Endothelial cell (in vitro differentiated cells): Measurements from ENCODE around the gene ASCL1. TPM values are rescaled to one million over a fixed set of nuclear protein-coding genes. Genes with fewer than 3 reads are reported as not detected.
A peak's percentile ranks its signal among the peaks of the same experiment; 100 is the strongest.

Experiments
- DNase-seq: peaks from one replicate; pipeline ENCODE4 v3.0.0; 2021; ENCODE audit warnings: low spot score
- H3K27ac Mint-ChIP-seq: one replicate; pipeline ENCODE4 v1.8.0; 2021; ENCODE audit warnings: mixed read lengths, inconsistent platforms; ENCODE audit not compliant: unreplicated experiment
- H3K27me3 Mint-ChIP-seq: one replicate; pipeline ENCODE4 v1.8.0; 2021; ENCODE audit warnings: mild to moderate bottlenecking, moderate library complexity, mixed read lengths, inconsistent platforms; ENCODE audit not compliant: unreplicated experiment
- H3K36me3 Mint-ChIP-seq: one replicate; pipeline ENCODE4 v1.8.0; 2021; ENCODE audit warnings: mild to moderate bottlenecking, low read depth, mixed read lengths, inconsistent platforms; ENCODE audit not compliant: unreplicated experiment
- H3K4me1 Mint-ChIP-seq: one replicate; pipeline ENCODE4 v1.8.0; 2021; ENCODE audit warnings: mild to moderate bottlenecking, mixed read lengths, inconsistent platforms; ENCODE audit not compliant: unreplicated experiment
- H3K4me3 Mint-ChIP-seq: one replicate; pipeline ENCODE4 v1.8.0; 2021; ENCODE audit warnings: mild to moderate bottlenecking, mixed read lengths, inconsistent platforms; ENCODE audit not compliant: unreplicated experiment
- H3K9me3 Mint-ChIP-seq: one replicate; pipeline ENCODE4 v1.8.0; 2021; ENCODE audit warnings: mixed read lengths, inconsistent platforms; ENCODE audit not compliant: unreplicated experiment
- total RNA-seq: library from RNA; stranded (reverse); fragmentation: NEBNext Ultra II Directional; extraction: Animal tissue kit (Norgen Biotek cat#: 25700); gene quantifications from one replicate; pipeline ENCODE4 v1.2.1, GENCODE V29; 2021; ENCODE audit not compliant: unreplicated experiment
- TF ChIP-seq, protein P1 (sequence below): fragments of 200-600 bp; sonication (generic); IDR thresholded peaks from one replicate; pipeline ENCODE4 v1.5.0; 2021; ENCODE audit warnings: antibody characterized with exemption; ENCODE audit not compliant: unreplicated experiment

Gene ASCL1
- total RNA-seq, 1 donor from 2014 or later, result not detected

DNA sequence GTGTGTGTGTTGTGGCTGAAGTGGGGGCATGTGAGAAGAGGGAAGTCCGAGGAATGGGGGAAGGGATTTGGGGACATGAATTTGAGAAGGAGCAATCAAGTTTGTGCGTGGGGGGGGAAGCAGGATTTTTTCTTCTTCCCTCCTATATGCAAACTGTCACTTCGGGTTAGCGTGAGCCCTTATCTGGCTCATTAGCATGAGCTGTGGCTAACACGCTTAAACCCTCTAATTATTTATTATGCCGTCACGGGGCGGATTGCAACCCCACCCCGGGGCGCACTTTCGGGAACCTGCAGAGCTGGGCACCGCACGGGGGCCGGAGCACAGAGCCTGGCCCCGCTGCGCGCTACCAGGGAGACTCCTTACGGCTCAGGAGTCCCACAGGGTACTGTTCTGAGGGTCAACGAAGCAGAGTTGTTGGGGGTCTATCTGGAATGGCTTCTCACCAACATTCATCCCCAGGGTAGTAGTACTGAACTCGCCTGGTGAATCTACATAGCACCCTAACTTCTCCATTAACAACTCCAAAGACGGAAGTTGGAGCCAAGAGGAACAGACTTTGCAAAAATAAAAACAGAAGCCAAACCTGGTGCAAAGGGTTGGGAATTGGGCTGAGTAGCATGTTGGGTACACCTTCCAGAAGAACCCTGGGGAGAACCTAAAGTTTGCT is 6.4 kb upstream of the ASCL1 start:
- no peak for DNase-seq
- peaks cover 10% of the 10 kb centered on the region for H3K4me1 Mint-ChIP-seq
- TF ChIP-seq, protein P1, sequence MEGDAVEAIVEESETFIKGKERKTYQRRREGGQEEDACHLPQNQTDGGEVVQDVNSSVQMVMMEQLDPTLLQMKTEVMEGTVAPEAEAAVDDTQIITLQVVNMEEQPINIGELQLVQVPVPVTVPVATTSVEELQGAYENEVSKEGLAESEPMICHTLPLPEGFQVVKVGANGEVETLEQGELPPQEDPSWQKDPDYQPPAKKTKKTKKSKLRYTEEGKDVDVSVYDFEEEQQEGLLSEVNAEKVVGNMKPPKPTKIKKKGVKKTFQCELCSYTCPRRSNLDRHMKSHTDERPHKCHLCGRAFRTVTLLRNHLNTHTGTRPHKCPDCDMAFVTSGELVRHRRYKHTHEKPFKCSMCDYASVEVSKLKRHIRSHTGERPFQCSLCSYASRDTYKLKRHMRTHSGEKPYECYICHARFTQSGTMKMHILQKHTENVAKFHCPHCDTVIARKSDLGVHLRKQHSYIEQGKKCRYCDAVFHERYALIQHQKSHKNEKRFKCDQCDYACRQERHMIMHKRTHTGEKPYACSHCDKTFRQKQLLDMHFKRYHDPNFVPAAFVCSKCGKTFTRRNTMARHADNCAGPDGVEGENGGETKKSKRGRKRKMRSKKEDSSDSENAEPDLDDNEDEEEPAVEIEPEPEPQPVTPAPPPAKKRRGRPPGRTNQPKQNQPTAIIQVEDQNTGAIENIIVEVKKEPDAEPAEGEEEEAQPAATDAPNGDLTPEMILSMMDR, result no peak
- no peak overlapping the region for H3K4me3 Mint-ChIP-seq
- peaks cover 8% of the 10 kb centered on the region for H3K36me3 Mint-ChIP-seq
- H3K27me3 Mint-ChIP-seq, result peaks cover 37% of the 10 kb centered on the region
- H3K27ac Mint-ChIP-seq, result no peak overlapping the region
- no peaks in the 10 kb centered on the region for H3K9me3 Mint-ChIP-seq

DNA sequence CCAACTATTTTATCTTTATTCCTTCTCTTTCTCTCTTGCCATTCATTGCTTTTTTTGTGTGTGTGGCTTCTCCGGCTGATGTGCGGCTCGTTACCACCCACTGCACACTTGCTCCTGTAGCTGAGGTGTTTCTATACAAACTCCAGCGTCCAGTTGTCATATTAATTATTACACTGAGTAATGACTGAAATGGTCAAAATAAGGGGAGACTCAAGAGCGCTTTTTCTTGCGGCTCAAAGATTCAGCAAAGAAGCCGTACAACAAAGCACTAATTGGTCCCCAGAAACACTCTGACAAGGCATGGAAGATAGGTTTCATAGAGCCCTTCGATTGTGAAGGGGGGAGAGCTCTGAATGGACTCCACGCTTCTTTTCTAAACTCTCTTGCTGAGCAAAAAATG is 5.6 kb upstream of the ASCL1 start:
- Mint-ChIP-seq H3K4me3 (no peak overlapping the region), H3K27ac (no peak overlapping the region)

DNA sequence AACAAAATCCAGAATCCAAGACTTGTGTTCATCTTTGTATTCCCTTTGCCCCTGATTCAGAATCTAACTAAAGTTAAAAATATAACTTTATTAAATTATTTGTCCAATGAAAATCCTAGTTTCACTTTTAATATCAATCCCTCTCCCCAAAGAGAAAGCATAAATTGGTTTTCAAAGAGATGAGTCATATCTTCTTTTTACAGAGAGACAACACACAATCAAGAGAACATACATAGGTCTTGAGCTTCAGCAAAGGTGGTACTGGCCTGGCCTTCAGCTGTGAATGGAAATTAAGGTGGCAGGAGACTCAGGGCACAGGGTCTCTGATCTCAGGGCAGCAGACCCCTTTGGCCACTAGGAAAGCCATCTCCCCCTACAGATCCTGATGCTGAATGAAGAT is 4.3 kb upstream of the ASCL1 start:
- Mint-ChIP-seq H3K27ac (no peak overlapping the region), H3K9me3 (no peaks in the 10 kb centered on the region), H3K36me3 (peaks cover 8% of the 10 kb centered on the region), H3K4me3 (no peak overlapping the region), H3K27me3 (peaks cover 46% of the 10 kb centered on the region), H3K4me1 (peaks cover 19% of the 10 kb centered on the region)
- DNase-seq, result no peak
- TF ChIP-seq, protein P1, result no peak

More for the DNA sequence above, 5.6 kb upstream of the ASCL1 start:
- DNase-seq, result no peak
- Mint-ChIP-seq H3K27me3 (peaks cover 41% of the 10 kb centered on the region), H3K9me3 (no peaks in the 10 kb centered on the region), H3K36me3 (peaks cover 8% of the 10 kb centered on the region), H3K4me1 (peaks cover 14% of the 10 kb centered on the region)
- TF ChIP-seq, protein P1, result no peak

DNA sequence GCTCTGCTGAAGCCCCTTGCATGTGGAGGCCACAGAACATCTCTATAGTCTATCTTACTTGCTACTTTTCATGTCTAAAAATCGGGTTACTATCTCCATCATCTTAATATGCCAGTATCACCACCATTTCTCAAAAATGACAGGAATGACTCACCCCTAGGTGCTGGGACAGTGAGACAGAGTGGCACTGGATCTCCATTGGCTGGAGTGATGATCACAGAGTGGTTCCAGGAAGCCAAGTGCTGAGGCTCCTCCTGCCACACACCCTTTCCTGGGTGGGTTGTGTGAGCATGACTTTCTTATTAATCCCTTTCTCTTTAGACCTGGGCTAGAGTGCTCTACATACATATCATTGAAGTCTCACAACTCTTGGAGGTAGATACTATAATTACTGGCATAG is 3.3 kb upstream of the ASCL1 start:
- Mint-ChIP-seq H3K4me1 (peaks cover 24% of the 10 kb centered on the region), H3K27ac (no peak overlapping the region), H3K27me3 (peaks cover 51% of the 10 kb centered on the region), H3K9me3 (no peaks in the 10 kb centered on the region), H3K4me3 (no peak overlapping the region), H3K36me3 (peaks cover 8% of the 10 kb centered on the region)
- TF ChIP-seq, protein P1, result no peak
- DNase-seq, result no peak

DNA sequence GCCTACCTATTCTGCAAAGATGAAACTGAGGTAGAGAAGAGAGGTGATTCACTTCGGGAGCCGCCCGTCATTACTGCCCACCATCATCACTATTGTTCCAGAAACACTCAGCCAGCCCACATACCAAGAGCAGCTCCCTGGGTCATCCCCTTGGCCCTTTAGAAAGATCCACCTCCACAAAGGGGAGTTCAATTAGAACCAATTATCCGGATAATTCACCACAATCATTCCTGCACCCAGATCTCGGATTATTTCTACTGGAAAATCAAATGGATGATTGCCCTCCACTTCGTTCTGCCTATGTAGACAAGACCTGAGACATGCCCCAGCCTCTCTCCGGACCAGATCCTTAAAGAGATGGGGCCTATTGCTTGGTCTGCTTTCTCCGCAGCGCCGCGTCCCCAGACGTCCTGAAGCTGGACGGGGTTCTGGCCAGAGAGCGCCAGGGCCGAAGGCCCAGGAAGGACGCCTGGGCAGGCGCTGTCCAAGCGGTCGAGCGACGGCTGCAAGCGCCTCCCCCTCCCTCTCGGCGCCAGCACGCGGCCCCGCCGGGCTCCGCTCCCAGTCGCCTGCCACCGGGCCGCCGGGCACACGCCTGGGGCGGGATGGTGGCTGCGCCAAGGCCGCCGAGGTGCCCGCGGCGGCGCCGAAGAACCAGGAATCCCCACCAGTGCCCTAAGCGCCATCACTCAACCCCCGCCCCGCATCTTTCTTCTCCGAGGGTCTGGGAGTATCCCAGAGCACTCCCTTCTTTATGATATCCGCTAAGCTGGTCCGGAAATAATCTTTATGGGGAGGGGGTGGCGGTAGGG is 1.3 kb upstream of the ASCL1 start:
- TF ChIP-seq, protein P1, result no peak
- peaks cover 8% of the 10 kb centered on the region for H3K36me3 Mint-ChIP-seq
- DNase-seq, result peak; percentile 36
- H3K27ac Mint-ChIP-seq, result no peak overlapping the region
- peak overlapping the region; percentile 69 for H3K4me3 Mint-ChIP-seq
- peaks cover 49% of the 10 kb centered on the region for H3K27me3 Mint-ChIP-seq
- H3K9me3 Mint-ChIP-seq, result no peaks in the 10 kb centered on the region
- peaks cover 21% of the 10 kb centered on the region for H3K4me1 Mint-ChIP-seq
